ENCODE results near the gene MEIOSIN. TPM values are rescaled to one million over a fixed set of nuclear protein-coding genes. Genes with fewer than 3 reads are reported as not detected.
A peak's percentile ranks its signal among the peaks of the same experiment; 100 is the strongest.

Gene MEIOSIN
- total and polyA plus RNA-seq, 2 of the 4 experiments (the other 2 are of a cell fraction): not detected

GRCh38 chr19:45768984-45769782 lies 35.9 kb downstream of the MEIOSIN start, which contains the start of gene SIX5:
TSS of gene SIX5 (minus strand) at chr19:45769252. CDS start at chr19:45768844, 408 bp downstream.
- Histone ChIP-seq H4K8ac (ENCODE audit: low read depth in 2 of 2, low read length in 2 of 2) (peak within 1 kb of the TSS; percentile 15 to 82; a peak in 3 of 4 replicates), H3K18ac (ENCODE audit: low read depth, low read length) (peak within 1 kb of the TSS; percentile 72), H3K56ac (ENCODE audit: extremely low read depth, insufficient read depth, low read length) (peak within 1 kb of the TSS; percentile 74), H2AK9ac (replicated peaks; ENCODE audit: low read depth, low read length, poor library complexity) (peak within 1 kb of the TSS; percentile 98), H4K20me1 (ENCODE audit: insufficient read depth, low read length) (peaks cover 12% of the 10 kb centered on the region), H2AFZ (replicated peaks; ENCODE audit: low read length, poor library complexity) (peak within 1 kb of the TSS; percentile 94), H2BK20ac (ENCODE audit: low read depth, low read length) (0 out of 2 replicates have a peak within 1 kb of the TSS, but pooled peaks have one; percentile 28), H3K27me3 (ENCODE audit: control insufficient read depth, insufficient read depth, low read length) (no peaks in the 10 kb centered on the region), H3K27ac (ENCODE audit: insufficient read depth, low read length) (peak within 1 kb of the TSS; percentile 98), H3K4me3 (ENCODE audit: insufficient read depth, low read depth, low read length) (peak within 1 kb of the TSS; percentile 62), H2AK5ac (ENCODE audit: low read depth, low read length) (peak within 1 kb of the TSS; percentile 86), H2BK120ac (ENCODE audit: low read depth, low read length) (peak within 1 kb of the TSS; percentile 63), H3K9me1 (ENCODE audit: insufficient read depth, low read length) (no peaks in the 10 kb centered on the region; the same call in 1 of the 2 replicates), H4K91ac (ENCODE audit: insufficient read depth, low read depth, low read length) (peak within 1 kb of the TSS; percentile 92), H4K5ac (ENCODE audit: low read depth, low read length) (peak within 1 kb of the TSS; percentile 78), H3K23ac (ENCODE audit: low read depth, low read length) (peak within 1 kb of the TSS; percentile 57), H3K9ac (ENCODE audit: low read depth, low read length) (peak within 1 kb of the TSS; percentile 94), H3K79me1 (ENCODE audit: low read depth in 1 of 2, low read length in 2 of 2) (peaks cover 4 to 20% of the 10 kb centered on the region in 2 experiments; a peak in 1 of 4 replicates), H3K36me3 (ENCODE audit: control insufficient read depth, insufficient read depth, low read length) (peaks cover 8% of the 10 kb centered on the region; the same call in 1 of the 2 replicates), H2BK5ac (ENCODE audit: low read depth, low read length, poor library complexity, severe bottlenecking) (peak within 1 kb of the TSS; percentile 97), H3K9me3 (ENCODE audit: control insufficient read depth, insufficient read depth, low read length) (no peaks in the 10 kb centered on the region), H3K4me1 (ENCODE audit: control insufficient read depth, insufficient read depth, low read length) (peaks cover 16% of the 10 kb centered on the region), H2BK15ac (ENCODE audit: low read depth, low read length) (peak within 1 kb of the TSS; percentile 52; the same call in 1 of the 3 replicates), H3K4me2 (ENCODE audit: low read depth, low read length) (peak within 1 kb of the TSS; percentile 87), H3K4ac (ENCODE audit: low read depth, low read length) (peak within 1 kb of the TSS; percentile 89), H3K14ac (replicated peaks; ENCODE audit: low read depth, low read length) (peak within 1 kb of the TSS; percentile 68)
- in situ Hi-C loops (cut with MboI; ENCODE audit: low sequenced_read_pairs) (no loop called here), dilution Hi-C loops (cut with HindIII; ENCODE audit: low sequenced_read_pairs, unreplicated experiment) (no loop called here), intact Hi-C loops (cut with micrococcal nuclease) (loop anchor here (2.0 kb wide), 1 partner anchor 76 kb away; the partner anchor contains the start of gene QPCTL)
- no TSS peak for BruUV-seq (replicated peaks)
- DNase-seq (peak; percentile 97), ATAC-seq (ENCODE audit: low read depth) (peak; percentile 56)
- POLR2A ChIA-PET (ENCODE audit: unreplicated experiment): interaction anchor here (0.6 to 1.2 kb wide), 9 partner anchors 10 to 77 kb away, joined by 3 to 11 read pairs (median 5); partner anchors contain the start of genes DMPK, DMWD, QPCTL and SNRPD2
- 1% methylated on average over 15 of the region's 70 CpGs; no CpG with 5 or more reads in 1 of the 2 experiments for WGBS, 2 experiments (ENCODE audit: extremely low coverage in 2 of 2, insufficient read length in 1 of 2)
- CTCF ChIA-PET: interaction anchor here (0.6 to 3.0 kb wide), 9 partner anchors 9 to 73 kb away, joined by 3 to 24 read pairs (median 4); no protein-coding TSS in a partner anchor
- TF ChIP-seq MAZ (IDR thresholded peaks at IDR 0.05; ENCODE audit: borderline replicate concordance, low read depth, low read length) (peak; percentile 93), CTCF (conservative IDR thresholded peaks at IDR 0.05; ENCODE audit: low read depth, low read length) (no peak), FOS (IDR thresholded peaks at IDR 0.05; ENCODE audit: low read depth, low read length) (no peak), SMC3 (IDR thresholded peaks at IDR 0.05; ENCODE audit: low read depth, low read length) (no peak), CHD1 (IDR thresholded peaks at IDR 0.05; ENCODE audit: low read depth, low read length) (no peak), MAFK (IDR thresholded peaks at IDR 0.05; ENCODE audit: low read depth, low read length) (no peak), ELK1 (IDR thresholded peaks at IDR 0.05; ENCODE audit: borderline replicate concordance, low read depth, low read length) (no peak), POLR2A (IDR thresholded peaks at IDR 0.05; ENCODE audit: low read depth, low read length) (peak; percentile 62; the same call in 1 of the 2 replicates), MXI1 (IDR thresholded peaks at IDR 0.05; ENCODE audit: borderline replicate concordance, low read depth, low read length) (peak; percentile 65; the same call in 1 of the 2 replicates), USF2 (IDR thresholded peaks at IDR 0.05; ENCODE audit: low read depth, low read length) (peak; percentile 47), RCOR1 (IDR thresholded peaks at IDR 0.05; ENCODE audit: insufficient replicate concordance, low read length) (peak; percentile 93), RFX5 (IDR thresholded peaks at IDR 0.05; ENCODE audit: low read depth, low read length) (no peak)
